Chondrocyte (in vitro differentiated cells): ENCODE measurements around the gene NT5DC1. TPM values are rescaled to one million over a fixed set of nuclear protein-coding genes. Genes with fewer than 3 reads are reported as not detected.

ENCODE experiments used
- DNase-seq: peaks from one replicate; pipeline ENCODE4 v3.0.0; 2021; ENCODE audit warnings: mixed read lengths, low spot score
- H3K27ac Mint-ChIP-seq: one replicate; pipeline ENCODE4 v1.8.0; 2021; ENCODE audit warnings: mild to moderate bottlenecking, moderate library complexity, mixed read lengths; ENCODE audit not compliant: unreplicated experiment
- H3K27me3 Mint-ChIP-seq: 2 replicates; pipeline ENCODE4 v1.8.0; 2021; ENCODE audit warnings: low read depth, mixed read lengths
- H3K36me3 Mint-ChIP-seq: 2 replicates; pipeline ENCODE4 v1.8.0; 2021; ENCODE audit warnings: low read depth, mixed read lengths
- H3K4me1 Mint-ChIP-seq: 2 replicates; pipeline ENCODE4 v1.8.0; 2021; ENCODE audit warnings: low read depth, mild to moderate bottlenecking, mixed read lengths
- H3K4me3 Mint-ChIP-seq: one replicate; pipeline ENCODE4 v1.8.0; 2021; ENCODE audit warnings: mild to moderate bottlenecking, moderate library complexity, mixed read lengths; ENCODE audit not compliant: unreplicated experiment
- H3K9me3 Mint-ChIP-seq: 2 replicates; pipeline ENCODE4 v1.8.0; 2021; ENCODE audit warnings: low read depth, mixed read lengths
- CTCF ChIP-seq: fragments of 200-600 bp; sonication (generic); IDR thresholded peaks from 2 replicates; pipeline ENCODE4 v1.5.0; 2021; ENCODE audit warnings: antibody characterized with exemption, mild to moderate bottlenecking, moderate library complexity
- total RNA-seq: library from RNA; stranded (reverse); gene quantifications from 3 replicates; pipeline ENCODE4 v1.2.1, GENCODE V29; 2021

The NT5DC1 gene
- total RNA-seq, 1 donor from 2014 or later: 20.6 TPM

DNA sequence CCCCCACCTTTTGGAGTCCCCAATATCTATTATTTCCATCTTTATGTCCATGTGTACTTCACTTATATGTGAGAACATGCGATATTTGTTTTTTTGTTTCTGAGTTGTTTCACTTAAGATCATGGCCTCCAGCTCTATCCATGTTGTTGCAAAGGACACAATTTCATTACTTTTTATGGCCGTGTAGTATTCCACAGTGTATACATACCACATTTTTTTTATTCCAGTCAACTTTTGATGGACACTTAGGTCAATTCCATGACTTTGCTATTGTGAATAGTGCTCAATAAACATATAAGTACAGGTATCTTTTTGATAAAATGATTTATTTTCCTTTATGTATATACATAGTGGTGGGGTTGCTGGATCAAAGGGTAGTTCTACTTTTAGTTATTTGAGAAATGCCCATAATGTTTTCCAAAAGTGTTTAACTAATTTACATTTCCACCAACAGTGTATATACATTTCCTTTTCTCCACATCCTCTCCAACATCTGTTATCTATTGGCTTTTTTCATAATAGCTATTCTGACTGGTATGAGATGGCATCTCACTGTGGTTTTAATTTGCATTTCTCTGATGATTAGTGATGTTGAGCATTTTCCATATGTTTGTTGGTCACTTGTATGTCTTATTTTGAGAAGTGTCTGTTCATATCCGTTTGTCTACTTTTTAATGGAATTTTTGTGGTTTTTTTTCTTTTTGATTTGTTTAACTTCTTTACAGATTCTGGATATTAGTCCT is 59.3 kb downstream of the NT5DC1 start:
- no peak for TF ChIP-seq CTCF
- DNase-seq: no peak
- Mint-ChIP-seq H3K4me3 (no peak overlapping the region), H3K27me3 (no peaks in the 10 kb centered on the region), H3K27ac (no peak overlapping the region), H3K4me1 (no peaks in the 10 kb centered on the region), H3K9me3 (peaks cover 23% of the 10 kb centered on the region), H3K36me3 (peaks cover 9% of the 10 kb centered on the region)

DNA sequence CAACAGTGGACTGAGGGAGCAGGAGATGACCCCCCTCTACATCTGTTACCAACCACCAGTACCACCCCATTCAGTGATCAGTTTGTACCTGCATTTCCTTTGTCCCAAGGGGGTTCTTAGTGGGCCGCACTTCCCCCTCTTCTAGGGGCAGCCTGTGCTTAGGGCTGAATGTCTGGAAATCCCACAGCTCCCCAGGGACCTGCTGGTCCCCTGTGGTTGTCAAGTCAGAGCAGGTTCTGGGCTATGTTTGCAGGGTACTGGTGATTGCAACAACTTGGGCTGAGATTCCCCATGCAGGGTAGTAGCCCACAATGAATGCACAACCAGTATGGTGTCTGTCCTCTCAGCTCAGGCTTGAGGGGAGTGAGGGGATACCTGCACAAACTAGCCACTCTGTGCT is 64.9 kb downstream of the NT5DC1 start:
- Mint-ChIP-seq H3K4me3 (no peak overlapping the region), H3K36me3 (peaks cover 18% of the 10 kb centered on the region), H3K9me3 (peaks cover 32% of the 10 kb centered on the region), H3K4me1 (peaks cover 9% of the 10 kb centered on the region), H3K27me3 (no peaks in the 10 kb centered on the region), H3K27ac (no peak overlapping the region)
- DNase-seq: no peak
- no peak for TF ChIP-seq CTCF

GRCh38 chr6:116166369-116166768 is 65.7 kb downstream of the NT5DC1 start:
- peaks cover 18% of the 10 kb centered on the region for H3K36me3 Mint-ChIP-seq
- peaks cover 32% of the 10 kb centered on the region for H3K9me3 Mint-ChIP-seq
- TF ChIP-seq CTCF: no peak
- peak overlapping the region; percentile 29 for H3K27ac Mint-ChIP-seq
- H3K4me1 Mint-ChIP-seq: peaks cover 9% of the 10 kb centered on the region
- DNase-seq: no peak
- no peak overlapping the region for H3K4me3 Mint-ChIP-seq
- no peaks in the 10 kb centered on the region for H3K27me3 Mint-ChIP-seq

DNA sequence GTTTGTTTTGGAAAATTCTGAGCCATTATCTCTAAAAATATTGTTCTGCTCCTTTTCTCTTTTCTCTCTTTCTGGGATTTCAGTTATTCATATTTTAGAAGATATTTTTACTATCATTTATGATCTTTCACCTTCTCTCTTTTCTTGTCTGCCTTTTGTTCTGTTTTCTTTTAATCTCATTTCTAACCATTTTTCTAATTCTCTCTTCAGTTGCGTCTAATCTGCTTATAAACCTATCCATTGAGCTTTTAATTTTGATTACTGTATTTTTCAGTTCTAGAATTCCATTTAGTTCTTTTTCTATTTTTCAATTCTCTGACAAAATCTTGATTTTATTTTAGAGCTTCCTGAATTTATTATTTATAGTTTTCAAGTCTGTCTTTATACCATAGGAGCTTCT is 67.5 kb downstream of the NT5DC1 start:
- H3K4me3 Mint-ChIP-seq: no peak overlapping the region
- H3K27ac Mint-ChIP-seq: no peak overlapping the region
- peaks cover 28% of the 10 kb centered on the region for H3K9me3 Mint-ChIP-seq
- TF ChIP-seq CTCF: no peak
- no peaks in the 10 kb centered on the region for H3K27me3 Mint-ChIP-seq
- H3K4me1 Mint-ChIP-seq: peaks cover 9% of the 10 kb centered on the region
- H3K36me3 Mint-ChIP-seq: peaks cover 16% of the 10 kb centered on the region
- DNase-seq: no peak

DNA sequence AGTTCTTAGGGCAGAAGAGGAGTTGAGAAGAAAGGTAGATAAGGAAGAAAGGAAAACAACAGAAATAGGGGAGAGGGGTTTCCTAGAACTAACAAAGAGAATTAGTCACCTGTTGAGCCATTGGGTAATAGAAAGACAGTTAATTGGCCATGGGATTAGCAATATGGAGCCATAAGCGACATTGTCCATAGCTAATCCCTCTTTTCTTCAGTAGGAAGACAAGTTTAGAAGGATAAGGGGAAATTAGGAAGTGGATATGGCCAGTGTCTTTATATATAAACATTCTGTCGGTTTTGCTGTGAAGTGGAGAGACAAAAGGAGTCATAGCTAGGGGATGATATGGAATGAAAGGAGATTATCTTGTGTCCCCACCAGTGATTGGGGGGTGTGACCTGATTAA is 69.2 kb downstream of the NT5DC1 start:
- peaks cover 15% of the 10 kb centered on the region for H3K36me3 Mint-ChIP-seq
- H3K4me1 Mint-ChIP-seq: peaks cover 9% of the 10 kb centered on the region
- H3K9me3 Mint-ChIP-seq: peaks cover 16% of the 10 kb centered on the region
- TF ChIP-seq CTCF: no peak
- DNase-seq: no peak
- no peak overlapping the region for H3K4me3 Mint-ChIP-seq
- no peaks in the 10 kb centered on the region for H3K27me3 Mint-ChIP-seq
- H3K27ac Mint-ChIP-seq: no peak overlapping the region
